ENCODE measurements around the gene SSR2.

SSR2 gene

DNA sequence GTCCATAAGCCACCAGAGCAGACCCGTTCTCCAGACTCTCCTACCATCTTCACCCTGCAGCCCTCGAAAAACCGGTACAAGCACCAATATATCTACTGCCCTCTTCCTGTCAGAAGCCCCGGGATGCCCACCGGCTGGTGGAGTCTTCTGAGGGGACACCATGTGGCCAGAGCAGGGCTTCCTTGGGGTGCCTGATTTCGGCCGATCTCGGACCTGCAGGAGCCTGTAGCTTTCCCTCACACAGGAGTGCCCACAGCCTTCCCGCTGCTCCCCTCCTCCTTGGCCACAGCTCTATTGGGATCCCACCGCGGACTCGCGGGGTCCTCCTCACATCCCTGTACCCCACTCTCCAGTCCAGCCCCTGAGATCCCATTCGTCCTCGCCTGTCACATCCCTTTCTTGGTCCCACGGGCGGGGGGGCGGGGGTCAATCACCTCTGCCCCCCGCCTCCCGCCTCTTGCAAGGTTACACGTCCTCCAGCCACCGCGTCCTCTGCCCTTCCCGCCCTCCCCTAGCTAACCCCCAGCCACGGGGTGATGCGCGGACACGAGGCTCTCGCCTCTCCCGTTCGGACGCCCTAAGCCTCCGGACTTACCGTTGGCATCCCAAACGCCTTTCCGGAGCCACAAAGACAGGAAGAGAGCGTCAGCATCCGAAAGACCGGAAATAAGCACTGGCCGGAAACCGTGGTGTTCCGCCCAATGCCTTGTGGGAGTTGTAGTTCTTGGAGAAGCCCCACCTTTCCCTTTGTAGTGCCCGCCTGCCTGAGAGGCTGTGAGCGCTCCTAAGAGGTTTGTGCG lies at the start of gene SSR2:
SSR2 (minus strand) TSS at position 659 of the 800 bp plus-strand sequence. CDS start 784 bp downstream, outside the sequence.
- in situ Hi-C loops (cut with HindIII; ENCODE audit: low sequenced_read_pairs): no loop called here
- TF ChIP-seq CTCF (IDR thresholded peaks at IDR 0.05; ENCODE audit: low read depth, low read length, missing control alignments): no peak
- DNase-seq (ENCODE audit: low read depth): peak; percentile 86
- H3K4me3 ChIP-seq (ENCODE audit: low read depth, low read length): peak within 1 kb of the TSS; percentile 79

DNA sequence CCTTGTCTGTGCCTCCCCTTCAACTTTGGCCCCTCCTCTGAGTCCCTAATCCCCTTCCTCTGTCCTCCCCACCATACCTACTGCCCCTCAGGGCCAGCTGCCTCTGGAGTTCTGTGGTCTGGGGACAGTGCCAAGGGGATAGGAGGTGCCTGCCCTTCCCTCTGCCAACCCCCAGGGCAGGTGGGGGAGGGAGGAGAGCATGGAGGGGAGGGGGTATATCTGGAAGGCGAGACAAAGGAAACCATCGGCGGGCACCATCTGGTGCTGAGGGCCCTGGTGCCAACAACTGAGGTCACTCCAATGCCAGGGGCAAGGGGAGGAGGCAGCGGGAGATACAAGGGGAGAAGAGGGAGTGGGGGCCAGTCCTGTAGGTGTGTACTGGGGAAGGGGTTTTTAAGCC lies 49.8 kb upstream of the SSR2 start:
- TF ChIP-seq CTCF (IDR thresholded peaks at IDR 0.05; ENCODE audit: low read depth, low read length, missing control alignments): no peak
- no peak for DNase-seq (ENCODE audit: low read depth)
- no peak overlapping the region for H3K4me3 ChIP-seq (ENCODE audit: low read depth, low read length)
- in situ Hi-C loops (cut with HindIII; ENCODE audit: low sequenced_read_pairs): no loop called here

DNA sequence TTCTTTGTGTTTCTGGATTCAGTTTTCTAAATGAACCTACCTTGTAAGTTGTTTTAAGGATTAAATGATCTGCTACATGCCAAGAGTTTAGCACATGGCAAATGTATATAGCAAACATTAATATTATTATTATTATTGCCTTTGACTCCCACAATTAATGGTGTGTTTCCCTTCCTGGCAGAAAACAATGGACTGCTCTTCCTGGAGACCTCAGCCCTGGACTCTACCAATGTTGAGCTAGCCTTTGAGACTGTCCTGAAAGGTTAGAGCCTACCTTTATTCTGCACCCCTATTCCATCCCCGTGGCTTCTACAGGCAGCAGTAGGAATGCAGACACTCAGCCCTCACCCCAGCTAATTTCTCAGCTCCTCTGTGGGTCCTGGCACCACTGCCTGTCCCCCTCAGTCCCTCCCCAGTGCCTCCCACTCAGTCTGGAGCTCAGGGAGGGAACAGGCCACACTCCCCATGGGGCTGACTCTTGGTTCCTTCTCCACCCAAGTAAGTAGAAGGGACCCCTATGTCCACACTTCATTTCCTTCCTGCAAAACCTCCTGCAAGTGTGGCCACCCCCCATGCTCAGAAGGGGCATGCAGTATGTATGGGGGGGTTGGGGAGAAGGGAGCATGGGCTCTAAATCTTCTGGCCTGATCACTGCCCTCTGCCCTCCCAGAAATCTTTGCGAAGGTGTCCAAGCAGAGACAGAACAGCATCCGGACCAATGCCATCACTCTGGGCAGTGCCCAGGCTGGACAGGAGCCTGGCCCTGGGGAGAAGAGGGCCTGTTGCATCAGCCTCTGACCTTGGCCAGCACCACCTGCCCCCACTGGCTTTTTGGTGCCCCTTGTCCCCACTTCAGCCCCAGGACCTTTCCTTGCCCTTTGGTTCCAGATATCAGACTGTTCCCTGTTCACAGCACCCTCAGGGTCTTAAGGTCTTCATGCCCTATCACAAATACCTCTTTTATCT lies 49.0 kb upstream of the SSR2 start:
- TF ChIP-seq CTCF (IDR thresholded peaks at IDR 0.05; ENCODE audit: low read depth, low read length, missing control alignments): no peak
- H3K4me3 ChIP-seq (ENCODE audit: low read depth, low read length): no peak overlapping the region
- no peak for DNase-seq (ENCODE audit: low read depth)
- in situ Hi-C loops (cut with HindIII; ENCODE audit: low sequenced_read_pairs): no loop called here

DNA sequence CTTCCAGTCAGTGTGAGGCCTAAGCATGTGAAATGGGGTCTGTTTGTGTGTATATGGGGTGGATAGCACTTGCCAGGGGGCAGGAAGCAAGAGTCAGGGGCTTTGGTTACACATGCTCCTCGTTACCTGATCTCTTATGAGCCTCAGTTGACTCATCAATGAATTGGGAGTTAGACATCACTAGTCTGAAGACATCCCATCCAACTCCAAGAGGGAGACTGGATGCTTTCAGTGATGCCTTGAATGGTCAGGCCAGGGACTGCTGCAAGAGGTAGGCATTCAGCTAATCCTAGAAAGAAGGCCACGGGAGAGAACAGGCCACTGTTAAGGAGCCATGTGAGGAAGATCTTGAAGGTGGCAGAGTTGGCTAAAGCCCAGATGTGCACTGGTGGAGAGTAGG lies 46.5 kb upstream of the SSR2 start:
- no peak for DNase-seq (ENCODE audit: low read depth)
- H3K4me3 ChIP-seq (ENCODE audit: low read depth, low read length): no peak overlapping the region
- TF ChIP-seq CTCF (IDR thresholded peaks at IDR 0.05; ENCODE audit: low read depth, low read length, missing control alignments): no peak
- in situ Hi-C loops (cut with HindIII; ENCODE audit: low sequenced_read_pairs): no loop called here

DNA sequence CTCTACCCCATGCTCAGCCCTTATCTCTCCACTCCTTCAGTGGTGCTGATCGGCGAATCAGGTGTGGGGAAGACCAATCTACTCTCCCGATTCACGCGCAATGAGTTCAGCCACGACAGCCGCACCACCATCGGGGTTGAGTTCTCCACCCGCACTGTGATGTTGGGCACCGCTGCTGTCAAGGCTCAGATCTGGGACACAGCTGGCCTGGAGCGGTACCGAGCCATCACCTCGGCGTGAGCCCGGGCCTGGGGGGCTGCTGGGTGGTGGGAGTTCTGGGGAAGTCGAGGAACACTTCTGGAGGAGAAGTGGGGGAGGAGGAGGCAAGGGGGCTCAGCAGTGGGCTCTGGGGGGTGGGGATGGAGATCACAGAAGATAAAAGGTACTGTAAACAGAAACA lies 45.1 kb upstream of the SSR2 start:
- no peak overlapping the region for H3K4me3 ChIP-seq (ENCODE audit: low read depth, low read length)
- in situ Hi-C loops (cut with HindIII; ENCODE audit: low sequenced_read_pairs): no loop called here
- no peak for TF ChIP-seq CTCF (IDR thresholded peaks at IDR 0.05; ENCODE audit: low read depth, low read length, missing control alignments)
- DNase-seq (ENCODE audit: low read depth): no peak

- no peak overlapping the region for H3K4me3 ChIP-seq (ENCODE audit: low read depth, low read length)
- in situ Hi-C loops (cut with HindIII; ENCODE audit: low sequenced_read_pairs): no loop called here
- no peak for TF ChIP-seq CTCF (IDR thresholded peaks at IDR 0.05; ENCODE audit: low read depth, low read length, missing control alignments)
- no peak for DNase-seq (ENCODE audit: low read depth)
Measured at GRCh38 chr1:156065212-156065611, 44.5 kb upstream of the SSR2 start.
